Activated naive CD8-positive, alpha-beta T cell treated with anti-CD3 and anti-CD28 coated beads, Interleukin-2, amount 50 U/mL, for 16 hours (primary cell): ENCODE results near the gene ZNF175.

ENCODE experiments used
- DNase-seq: peaks from one replicate; pipeline ENCODE4 v3.0.0-alpha.2; 2020; ENCODE audit warnings: low read depth, low spot score

ZNF175 gene

DNA sequence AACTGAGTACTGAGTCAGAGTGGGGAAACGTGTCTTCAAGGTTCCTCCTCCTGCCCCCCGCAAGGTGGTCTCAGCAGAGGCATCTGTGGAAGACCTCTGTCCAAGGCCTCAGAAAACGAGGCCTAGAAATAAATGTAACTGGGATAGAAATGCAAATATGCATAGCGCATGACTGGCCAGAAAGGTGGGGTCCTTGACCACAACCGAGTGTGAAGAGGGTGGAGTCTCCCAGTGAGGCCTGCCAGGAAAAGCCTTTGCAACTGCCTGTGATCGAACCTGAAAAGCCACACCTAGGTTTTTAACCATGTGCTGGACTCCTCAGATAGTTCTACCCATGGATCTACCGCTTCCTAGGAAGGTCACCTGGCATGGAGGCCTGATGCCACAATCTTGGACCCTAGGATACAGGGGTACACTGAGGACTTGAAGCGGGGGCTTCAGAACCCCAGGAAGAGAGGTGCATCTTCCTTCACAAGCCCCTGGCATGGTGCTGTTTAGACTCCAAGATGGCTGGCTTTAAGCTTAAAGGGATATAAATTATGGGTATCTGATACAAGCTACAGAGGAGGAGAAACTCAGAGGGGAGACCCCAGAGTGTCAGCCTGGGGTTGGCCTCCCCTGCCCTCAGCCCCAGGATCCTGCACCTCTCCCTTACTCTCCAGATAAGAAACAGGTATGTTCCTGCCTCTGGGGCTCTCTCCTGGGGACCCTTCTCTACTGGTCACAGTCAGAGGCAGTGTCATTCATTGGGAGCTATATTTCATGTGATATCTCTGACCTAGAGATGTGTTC, 21.4 kb upstream of the ZNF175 start:
- DNase-seq, result no peak

DNA sequence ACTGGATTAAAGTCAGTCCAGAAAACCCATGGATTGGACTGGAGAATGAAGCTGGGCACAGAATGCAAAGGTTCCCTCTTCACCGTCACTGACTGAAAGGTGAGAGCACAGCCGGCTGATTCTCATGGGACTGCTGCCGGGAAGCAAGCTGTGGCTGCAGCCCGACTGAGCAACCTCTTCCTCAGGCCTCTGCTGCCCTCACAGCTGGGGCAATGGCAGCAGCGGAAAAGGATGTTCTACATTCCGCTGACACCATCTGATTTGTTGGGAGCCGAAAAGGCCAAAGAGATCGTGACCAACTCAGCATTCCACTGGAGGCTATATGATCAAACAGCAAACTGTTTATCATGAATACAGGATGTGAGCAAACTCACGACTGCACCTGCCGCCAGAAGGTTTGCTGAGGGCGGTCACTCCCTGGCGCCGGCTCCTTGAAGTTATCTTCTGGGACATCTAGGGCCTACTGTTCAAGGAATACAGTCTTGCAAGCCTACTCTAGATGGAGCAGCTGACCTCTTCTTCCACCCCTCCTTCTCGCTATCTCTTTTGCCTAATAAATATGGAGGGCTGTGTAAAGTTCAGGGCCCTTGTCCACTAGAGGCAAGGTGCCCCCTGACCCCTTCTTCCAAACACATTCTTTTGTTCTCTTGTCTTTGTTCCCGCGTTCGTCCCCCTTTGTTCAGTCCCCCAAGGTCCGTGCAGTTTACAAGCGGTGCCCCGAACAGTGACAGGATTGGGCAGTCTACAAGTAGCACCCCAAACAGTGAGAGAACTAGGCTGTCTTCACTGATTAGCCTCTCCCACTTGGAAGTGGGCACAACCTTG, 20.0 kb upstream of the ZNF175 start:
- no peak for DNase-seq

DNA sequence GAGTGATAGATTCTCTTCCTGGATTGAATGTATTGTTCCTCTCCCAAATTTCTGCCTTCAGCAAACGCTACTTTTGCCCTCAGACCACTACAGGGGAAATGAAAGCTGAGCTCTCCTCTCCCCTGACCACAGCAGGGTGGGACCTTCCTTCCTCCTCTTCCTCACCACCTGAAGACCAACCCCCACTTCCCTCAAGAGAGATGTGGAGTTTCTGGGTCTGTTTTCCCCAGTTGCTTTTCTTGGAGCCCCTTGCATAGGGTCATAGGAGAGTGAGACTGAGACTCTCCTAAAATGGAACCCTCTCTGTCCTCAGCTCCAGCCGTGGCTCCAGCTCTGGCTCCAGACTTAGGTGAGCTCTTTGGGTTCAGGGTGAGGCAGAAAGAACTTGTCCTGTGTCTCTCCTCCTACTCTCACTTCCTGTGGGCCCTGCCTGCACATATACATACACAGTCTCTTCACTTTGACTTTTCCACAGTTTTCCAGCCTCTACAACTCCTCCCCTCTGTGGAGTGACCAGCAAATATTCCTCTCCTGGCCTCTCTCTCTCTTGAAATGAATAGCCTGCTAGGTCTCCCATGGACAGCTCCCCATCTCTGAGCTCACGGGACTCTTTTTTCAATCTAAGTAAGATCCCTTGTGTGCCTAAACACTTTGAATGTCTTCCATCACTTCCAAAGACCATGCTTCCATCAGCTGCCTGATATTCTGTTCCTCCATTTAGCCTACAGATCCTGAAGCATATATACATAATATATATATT, 19.2 kb upstream of the ZNF175 start:
- DNase-seq, result no peak

DNA sequence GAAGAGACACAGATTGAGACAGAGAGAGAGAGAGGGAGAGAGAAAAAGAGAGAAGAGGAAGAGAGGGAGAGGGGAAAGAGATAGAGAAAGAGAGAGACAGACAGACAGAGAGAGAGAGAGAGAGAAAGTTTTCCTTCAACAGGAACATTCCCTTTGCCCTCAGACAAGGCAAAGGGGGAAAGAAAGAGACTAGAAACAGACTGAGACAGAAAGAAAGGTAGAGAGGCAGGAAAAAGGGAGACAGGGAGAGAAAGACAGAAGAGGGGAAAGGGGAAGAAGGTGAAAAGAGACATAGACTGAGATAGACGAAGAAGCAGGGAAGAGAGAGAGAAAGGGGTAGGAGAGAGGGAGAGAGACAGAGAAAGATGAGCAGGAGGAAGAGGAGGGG, 18.5 kb upstream of the ZNF175 start:
- DNase-seq, result no peak

DNA sequence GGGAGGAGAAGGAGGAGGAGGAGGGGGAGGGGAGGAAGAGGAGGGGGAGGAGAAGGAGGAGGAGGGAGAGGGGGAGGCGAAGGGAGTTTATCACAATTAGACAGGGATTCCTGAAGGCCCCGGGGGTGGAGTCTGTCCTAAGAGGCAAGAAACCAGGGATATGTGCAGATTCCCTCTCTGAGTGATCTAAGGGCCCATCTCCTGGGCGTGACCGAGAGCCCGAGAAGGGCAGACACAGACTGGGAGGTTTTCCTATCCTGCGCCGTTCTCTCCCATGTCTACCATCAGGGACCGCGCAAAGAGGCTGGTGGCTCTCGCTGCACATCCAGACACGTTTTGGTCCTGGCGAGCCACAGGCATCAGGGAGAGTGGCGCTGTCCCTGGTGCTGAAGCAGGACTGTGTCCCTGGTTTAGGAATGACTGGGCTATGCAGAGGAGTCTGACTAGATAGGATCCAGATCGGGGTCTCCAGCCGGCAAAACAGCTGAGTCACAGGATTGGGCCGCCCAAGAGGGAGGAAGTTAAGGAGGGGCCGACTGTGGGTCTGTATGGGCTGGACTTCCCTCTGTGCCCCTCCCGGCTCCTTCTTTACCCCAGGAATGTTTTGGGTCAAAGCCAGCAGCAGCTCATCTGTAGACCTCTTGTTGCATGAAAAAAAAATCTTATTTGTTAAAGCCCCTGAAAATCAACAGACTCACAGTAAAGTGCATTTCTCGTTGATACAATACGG, 17.9 kb upstream of the ZNF175 start:
- no peak for DNase-seq

DNA sequence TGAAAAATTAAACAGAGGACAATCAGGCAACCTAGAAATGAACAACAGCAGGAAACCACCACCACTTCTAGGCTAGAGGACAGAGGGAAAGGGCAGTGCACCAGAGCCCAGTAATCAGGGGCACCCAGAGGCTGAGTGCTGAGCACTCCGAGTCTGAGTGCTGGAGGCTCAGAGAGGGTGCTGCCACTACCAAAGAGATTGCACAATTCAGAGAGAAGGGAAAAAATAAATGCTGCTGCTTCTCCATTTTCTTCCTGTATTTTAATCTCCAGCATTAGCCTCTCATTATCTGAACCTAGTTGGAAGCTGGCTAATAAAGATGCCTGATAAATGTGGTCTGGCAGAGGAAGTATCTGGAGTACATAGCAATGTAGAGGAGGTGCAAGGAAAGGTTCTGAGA, 11.8 kb upstream of the ZNF175 start:
- no peak for DNase-seq

DNA sequence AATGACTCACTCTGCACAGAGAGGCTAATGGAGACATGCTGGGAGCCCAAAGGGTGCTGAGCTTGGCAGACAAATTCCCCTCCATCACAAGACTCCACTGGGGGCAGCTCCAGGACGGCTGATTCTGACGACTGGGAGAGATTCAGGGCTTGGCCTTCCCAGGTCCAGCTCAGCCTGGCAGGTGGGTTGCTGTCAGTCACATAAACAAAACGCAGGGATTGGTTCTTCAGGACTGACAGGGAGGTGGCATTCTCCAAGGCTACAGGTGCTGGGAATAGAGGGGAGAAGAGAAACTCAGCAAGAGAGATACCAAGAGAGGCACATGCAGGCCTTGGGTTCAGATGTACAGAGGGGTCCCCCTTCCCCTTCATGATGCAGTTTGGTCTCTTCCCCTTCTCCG, 10.7 kb upstream of the ZNF175 start:
- DNase-seq, result no peak

DNA sequence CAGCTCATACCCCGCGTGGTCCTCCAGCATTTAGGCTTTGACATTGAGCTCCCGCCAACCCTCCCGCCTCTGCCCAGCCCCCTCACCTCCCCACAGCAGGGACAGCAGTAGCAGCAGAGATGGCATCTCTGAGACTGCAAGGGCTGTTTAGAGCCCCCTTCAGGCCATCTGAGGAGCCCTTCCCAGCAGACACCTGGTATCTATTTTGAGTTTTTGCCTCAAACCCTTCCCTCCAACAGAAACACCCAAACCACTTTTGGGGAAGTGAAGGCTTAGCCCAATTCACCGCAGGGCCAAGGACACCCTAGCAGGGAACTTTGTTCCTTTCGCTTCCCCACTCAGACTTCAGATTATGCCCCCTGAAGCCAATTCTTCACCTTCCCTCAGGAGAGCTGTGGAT, 6.3 kb upstream of the ZNF175 start:
- no peak for DNase-seq

DNA sequence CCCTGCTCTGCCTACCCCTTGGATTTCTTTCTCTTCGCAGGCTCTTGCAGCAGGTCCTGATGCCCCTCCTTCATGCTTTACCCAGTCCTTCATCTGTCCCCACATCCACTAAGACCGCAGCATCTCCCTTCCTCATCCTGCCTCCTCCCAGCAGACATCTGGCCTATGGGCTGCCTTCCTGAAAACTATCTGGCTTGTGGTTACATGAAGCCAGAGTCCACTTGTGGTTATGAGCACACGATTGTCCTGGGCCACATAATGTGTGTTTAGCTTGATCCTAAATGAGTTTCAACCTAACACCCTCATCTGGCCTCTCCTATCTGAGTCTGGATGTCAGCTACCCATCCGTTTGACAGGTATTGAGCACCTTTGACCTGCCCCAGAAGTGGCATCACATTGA, 5.5 kb upstream of the ZNF175 start:
- no peak for DNase-seq

DNA sequence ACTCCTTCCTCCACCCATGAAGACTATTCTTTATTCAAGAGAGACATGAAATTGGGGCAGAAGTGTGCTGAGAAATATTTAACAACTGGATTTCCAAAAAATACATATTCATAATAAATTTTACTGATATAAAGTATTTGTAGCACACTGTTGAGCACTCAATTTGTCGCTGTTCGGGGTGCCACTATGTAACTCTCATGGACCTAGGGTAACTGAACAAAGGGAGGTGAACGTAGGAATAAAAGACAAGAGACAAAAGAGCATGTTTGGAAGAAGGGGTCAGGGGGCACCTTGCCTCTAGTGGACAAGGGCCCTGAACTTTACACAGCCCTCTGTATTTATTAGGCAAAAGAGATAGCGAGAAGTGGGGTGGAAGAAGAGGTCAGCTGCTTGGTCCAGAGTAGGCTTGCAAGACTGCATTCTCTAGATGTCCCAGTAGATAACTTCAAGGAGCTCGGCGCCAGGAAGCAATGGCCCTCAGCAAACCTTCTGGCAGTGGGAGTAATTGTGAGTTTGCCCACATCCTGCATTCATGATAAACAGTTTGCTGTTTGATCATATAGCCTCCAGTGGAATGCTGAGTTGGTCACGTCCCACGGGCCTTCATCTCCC, 4.5 kb upstream of the ZNF175 start:
- DNase-seq, result no peak

DNA sequence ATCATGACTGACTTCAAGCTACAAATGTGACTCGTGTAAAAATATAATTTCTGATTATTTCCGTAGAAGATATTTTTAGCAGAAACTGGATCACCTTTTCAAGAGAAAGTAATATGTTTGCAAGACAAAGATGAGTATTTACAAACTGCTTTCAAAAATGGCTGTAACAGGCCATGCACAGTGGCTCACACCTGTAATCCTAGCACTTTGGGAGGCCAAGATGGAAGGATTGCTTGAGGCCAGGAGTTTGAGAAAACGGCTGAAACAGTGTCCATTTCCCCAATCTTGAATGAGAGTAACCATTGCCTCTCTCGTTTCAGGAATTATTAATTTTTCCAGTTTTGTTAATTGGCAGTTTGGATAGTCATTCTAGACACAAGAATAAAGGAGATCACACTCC, 3.5 kb upstream of the ZNF175 start:
- DNase-seq, result no peak

DNA sequence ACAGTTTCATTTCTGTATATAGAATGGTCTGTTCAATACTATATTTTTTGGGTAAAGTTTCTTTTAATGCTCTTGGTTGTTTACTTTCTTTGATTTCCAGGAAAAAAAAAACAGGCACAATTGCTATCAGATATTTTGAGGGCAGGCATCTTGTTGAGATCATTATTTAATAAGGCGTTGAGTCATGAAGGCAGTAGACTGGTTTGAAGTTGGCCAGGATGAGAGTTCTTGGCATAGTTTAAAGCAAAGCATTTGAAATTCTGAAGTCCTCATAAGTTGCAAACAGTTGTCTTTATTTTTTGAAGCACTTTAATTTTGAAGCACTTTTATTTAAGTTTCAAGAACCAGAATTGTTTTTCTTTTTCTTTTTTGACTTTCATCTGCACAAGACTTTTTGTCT, 2.6 kb upstream of the ZNF175 start:
- no peak for DNase-seq

DNA sequence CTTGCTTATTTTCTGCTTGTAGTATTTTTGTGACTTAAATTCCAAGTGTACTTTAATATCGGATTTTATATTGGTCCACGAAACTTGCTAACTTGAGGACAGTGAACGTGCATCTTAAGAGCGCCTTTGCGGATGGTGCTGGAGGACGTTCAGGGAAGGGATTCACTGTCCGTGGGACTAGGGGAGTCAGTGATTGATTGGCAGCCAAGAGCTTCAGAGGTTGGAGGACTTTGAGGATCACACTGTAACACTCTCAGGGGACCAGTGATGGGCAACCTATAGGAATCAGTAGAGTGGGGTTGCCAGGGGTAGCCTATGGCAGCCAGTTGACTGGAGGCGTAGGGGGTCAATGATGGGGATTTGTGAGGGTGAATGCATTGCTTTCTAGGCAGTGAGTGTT, 516 bp downstream of the ZNF175 start:
- DNase-seq, result no peak

DNA sequence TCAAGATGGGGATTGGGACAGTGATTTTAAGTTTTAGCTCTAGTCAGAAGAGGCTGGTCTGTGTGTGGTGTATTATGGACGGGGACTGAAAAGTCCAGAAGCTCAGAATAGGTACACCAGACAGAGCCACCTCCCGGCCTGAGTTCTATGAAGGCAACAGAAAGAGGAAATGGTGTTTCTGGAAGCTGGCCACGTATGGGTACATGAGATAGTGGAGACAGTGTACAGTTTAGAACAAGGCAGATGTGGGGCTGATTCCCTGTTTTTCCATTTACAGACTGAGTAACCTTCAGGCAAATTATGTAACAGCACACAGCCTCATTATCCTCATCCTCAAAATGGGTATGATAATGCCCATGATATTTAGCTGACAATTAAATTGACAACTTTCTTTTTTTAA, 1.3 kb downstream of the ZNF175 start:
- DNase-seq, result no peak

DNA sequence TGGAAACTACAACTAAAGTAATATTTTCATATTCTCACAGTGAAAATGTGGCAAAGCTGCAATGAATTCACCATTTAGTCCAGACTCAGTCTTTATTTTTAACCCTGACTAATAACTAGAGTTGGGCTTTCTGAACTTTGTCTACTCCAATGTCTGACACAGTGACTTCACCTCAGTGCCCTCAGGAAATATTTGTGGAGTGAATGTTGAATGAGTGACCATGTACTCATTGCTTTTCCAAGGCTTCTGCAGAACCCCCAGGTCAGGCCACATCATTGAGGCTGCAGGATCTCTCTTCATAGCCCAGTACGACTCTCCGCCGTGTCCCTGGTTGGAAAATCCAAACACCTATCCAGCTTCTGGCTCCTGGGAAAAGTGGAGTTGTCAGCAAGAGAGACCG, 1.8 kb downstream of the ZNF175 start:
- DNase-seq, result no peak

DNA sequence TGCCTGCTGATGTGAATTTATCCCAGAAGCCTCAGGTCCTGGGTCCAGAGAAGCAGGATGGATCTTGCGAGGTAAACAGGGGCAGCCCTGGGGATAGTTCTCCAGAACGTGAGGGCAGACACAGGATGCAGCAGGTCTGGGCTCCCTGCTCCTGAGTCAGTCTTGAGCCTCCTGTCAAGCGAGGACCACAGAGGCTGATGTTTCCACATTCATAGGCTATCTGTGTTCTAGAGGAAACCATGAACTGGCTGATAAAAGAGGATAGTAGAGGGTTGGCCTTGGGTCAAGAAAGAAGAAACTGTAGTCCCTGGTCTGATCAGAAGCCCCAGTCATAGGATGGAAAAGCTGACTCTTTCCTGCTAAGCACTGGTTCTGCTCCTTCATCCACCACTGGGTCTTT, 2.2 kb downstream of the ZNF175 start:
- no peak for DNase-seq

DNA sequence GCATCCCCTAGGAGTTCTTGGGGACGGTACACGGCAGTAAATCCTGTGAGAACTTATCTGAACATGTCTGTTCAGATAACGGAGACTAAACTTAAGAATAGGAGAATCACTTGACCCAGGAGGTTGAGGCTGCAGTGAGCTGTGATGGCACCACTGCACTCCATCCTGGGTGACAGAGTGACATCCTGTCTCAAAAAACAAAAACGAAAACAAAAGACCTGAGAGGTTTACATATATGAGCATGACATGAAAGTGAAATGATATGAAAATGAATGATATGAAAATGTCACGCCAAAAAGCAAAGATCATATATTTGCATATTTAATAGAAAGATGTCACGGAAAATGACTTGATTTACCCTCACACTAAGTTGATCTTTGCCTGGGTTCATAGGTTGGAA, 5.8 kb downstream of the ZNF175 start:
- DNase-seq, result no peak

DNA sequence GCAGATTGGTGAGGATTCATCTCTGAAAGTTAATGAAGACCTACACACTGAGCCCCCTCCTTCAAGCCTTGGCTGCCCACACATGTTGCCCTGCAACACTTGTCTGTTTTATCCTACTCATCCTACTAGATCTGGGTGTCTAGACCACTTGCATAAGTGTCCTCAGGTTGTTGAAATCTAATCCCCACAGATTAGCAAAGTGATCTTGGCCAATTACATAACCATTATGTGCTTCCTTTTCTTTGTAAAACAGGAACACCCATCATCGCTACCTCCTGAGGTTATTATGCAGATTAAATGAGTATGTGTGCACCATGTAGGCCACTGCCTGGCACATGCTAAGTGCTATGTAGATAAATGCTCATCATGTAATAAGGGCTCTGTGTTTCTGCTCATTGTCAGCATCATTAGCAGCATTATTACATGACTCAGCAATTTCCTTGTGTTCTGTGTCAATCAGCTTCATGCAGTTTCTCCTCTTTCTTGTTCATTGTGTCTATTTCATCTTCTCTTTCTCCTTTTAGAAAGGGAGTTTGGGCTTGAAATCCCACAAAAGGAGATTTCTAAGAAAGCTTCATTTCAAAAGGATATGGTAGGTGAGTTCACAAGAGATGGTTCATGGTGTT, 15.1 kb downstream of the ZNF175 start:
- DNase-seq, result no peak

DNA sequence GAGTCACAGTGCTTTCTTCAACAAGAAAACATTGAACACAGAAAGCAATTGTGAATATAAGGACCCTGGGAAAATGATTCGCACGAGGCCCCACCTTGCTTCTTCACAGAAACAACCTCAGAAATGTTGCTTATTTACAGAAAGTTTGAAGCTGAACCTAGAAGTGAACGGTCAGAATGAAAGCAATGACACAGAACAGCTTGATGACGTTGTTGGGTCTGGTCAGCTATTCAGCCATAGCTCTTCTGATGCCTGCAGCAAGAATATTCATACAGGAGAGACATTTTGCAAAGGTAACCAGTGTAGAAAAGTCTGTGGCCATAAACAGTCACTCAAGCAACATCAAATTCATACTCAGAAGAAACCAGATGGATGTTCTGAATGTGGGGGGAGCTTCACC, 15.7 kb downstream of the ZNF175 start:
- DNase-seq, result no peak

DNA sequence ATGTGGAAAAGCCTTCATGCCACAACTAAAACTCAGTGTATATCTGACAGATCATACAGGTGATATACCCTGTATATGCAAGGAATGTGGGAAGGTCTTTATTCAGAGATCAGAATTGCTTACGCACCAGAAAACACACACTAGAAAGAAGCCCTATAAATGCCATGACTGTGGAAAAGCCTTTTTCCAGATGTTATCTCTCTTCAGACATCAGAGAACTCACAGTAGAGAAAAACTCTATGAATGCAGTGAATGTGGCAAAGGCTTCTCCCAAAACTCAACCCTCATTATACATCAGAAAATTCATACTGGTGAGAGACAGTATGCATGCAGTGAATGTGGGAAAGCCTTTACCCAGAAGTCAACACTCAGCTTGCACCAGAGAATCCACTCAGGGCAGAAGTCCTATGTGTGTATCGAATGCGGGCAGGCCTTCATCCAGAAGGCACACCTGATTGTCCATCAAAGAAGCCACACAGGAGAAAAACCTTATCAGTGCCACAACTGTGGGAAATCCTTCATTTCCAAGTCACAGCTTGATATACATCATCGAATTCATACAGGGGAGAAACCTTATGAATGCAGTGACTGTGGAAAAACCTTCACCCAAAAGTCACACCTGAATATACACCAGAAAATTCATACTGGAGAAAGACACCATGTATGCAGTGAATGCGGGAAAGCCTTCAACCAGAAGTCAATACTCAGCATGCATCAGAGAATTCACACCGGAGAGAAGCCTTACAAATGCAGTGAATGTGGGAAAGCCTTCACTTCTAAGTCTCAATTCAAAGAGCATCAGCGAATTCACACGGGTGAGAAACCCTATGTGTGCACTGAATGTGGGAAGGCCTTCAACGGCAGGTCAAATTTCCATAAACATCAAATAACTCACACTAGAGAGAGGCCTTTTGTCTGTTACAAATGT, 16.4 kb downstream of the ZNF175 start:
- DNase-seq, result no peak
